Measurements from ENCODE around the gene ZNF821.

ZNF821 gene

GRCh38 chr16:71854369-71854948, 29.5 kb downstream of the ZNF821 start:
- in situ Hi-C loops (cut with HindIII; ENCODE audit: low sequenced_read_pairs), result no loop called here
- H3K4me3 ChIP-seq (ENCODE audit: low read depth, low read length), result no peak overlapping the region
- TF ChIP-seq CTCF (IDR thresholded peaks at IDR 0.05; ENCODE audit: low read depth, low read length, missing control alignments), result no peak
- no peak for DNase-seq (ENCODE audit: low read depth)

GRCh38 chr16:71853413-71853812, 30.6 kb downstream of the ZNF821 start:
- no peak overlapping the region for H3K4me3 ChIP-seq (ENCODE audit: low read depth, low read length)
- in situ Hi-C loops (cut with HindIII; ENCODE audit: low sequenced_read_pairs), result no loop called here
- DNase-seq (ENCODE audit: low read depth), result no peak
- no peak for TF ChIP-seq CTCF (IDR thresholded peaks at IDR 0.05; ENCODE audit: low read depth, low read length, missing control alignments)

- DNase-seq (ENCODE audit: low read depth), result no peak
- no peak for TF ChIP-seq CTCF (IDR thresholded peaks at IDR 0.05; ENCODE audit: low read depth, low read length, missing control alignments)
- in situ Hi-C loops (cut with HindIII; ENCODE audit: low sequenced_read_pairs), result no loop called here
- no peak overlapping the region for H3K4me3 ChIP-seq (ENCODE audit: low read depth, low read length)
Measured at GRCh38 chr16:71852561-71852960, 31.4 kb downstream of the ZNF821 start.

GRCh38 chr16:71852158-71852557, 31.8 kb downstream of the ZNF821 start:
- in situ Hi-C loops (cut with HindIII; ENCODE audit: low sequenced_read_pairs), result no loop called here
- no peak for TF ChIP-seq CTCF (IDR thresholded peaks at IDR 0.05; ENCODE audit: low read depth, low read length, missing control alignments)
- DNase-seq (ENCODE audit: low read depth), result no peak
- H3K4me3 ChIP-seq (ENCODE audit: low read depth, low read length), result no peak overlapping the region

DNA sequence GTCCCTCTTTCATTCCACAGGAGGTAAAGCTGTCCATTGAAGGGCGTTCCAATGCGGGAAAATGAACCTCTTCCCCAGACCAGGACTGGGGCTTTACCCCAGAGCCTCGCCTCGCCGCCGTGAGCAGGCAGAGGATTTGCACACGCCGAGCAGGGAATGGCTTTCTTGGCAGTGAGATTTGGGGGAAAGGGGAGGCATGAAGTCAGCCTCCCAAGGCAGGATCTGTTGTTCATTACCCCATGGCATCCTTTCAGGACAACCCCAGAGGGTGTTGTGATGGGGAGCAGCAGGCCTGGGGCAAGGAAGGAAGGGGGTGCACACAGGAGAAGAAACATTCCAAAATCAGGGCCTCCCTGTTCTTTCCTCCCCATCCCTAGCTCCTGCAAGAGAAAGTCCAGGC, 32.2 kb downstream of the ZNF821 start:
- in situ Hi-C loops (cut with HindIII; ENCODE audit: low sequenced_read_pairs), result no loop called here
- TF ChIP-seq CTCF (IDR thresholded peaks at IDR 0.05; ENCODE audit: low read depth, low read length, missing control alignments), result no peak
- no peak overlapping the region for H3K4me3 ChIP-seq (ENCODE audit: low read depth, low read length)
- DNase-seq (ENCODE audit: low read depth), result no peak

- no peak for TF ChIP-seq CTCF (IDR thresholded peaks at IDR 0.05; ENCODE audit: low read depth, low read length, missing control alignments)
- no peak for DNase-seq (ENCODE audit: low read depth)
- in situ Hi-C loops (cut with HindIII; ENCODE audit: low sequenced_read_pairs), result loop anchor here (5.0 kb wide), 1 partner anchor 61 kb away; no protein-coding TSS in a partner anchor
- no peak overlapping the region for H3K4me3 ChIP-seq (ENCODE audit: low read depth, low read length)
Measured at GRCh38 chr16:71848622-71849021, 35.4 kb downstream of the ZNF821 start.

Measured in astrocyte of the cerebellum (primary cell).